ENCODE measurements around the gene REPS2.

The REPS2 gene

DNA sequence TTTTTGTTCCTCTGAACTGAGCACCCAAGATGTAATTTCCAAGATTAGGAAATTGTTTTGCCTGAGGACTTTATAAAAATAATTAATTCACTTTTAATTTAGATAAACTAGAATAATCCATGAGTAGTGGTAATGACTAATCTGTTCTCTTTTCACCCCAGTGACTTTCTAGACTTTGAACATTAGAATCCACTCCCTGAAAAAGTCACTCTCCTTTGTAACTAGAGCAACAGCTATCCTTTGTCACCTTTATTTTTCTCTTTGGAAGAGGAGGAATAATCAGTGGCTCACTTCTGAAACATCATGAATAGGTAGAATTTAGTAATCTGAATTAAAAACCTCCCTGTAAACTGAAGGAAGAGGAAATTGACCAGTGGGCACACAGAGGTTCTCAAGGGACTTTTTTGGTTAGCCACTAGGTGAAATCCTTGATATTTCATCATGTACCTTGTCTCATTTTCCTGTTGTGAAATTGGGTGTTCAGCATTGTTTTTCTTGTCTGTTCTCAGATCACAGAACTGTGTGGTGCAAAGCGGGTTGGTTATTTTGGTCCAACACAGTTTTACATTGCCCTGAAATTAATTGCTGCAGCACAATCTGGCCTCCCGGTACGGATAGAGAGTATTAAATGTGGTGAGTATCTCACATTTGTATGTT is 59.4 kb downstream of the REPS2 start:
- no peak for DNase-seq (ENCODE audit: low spot score)

DNA sequence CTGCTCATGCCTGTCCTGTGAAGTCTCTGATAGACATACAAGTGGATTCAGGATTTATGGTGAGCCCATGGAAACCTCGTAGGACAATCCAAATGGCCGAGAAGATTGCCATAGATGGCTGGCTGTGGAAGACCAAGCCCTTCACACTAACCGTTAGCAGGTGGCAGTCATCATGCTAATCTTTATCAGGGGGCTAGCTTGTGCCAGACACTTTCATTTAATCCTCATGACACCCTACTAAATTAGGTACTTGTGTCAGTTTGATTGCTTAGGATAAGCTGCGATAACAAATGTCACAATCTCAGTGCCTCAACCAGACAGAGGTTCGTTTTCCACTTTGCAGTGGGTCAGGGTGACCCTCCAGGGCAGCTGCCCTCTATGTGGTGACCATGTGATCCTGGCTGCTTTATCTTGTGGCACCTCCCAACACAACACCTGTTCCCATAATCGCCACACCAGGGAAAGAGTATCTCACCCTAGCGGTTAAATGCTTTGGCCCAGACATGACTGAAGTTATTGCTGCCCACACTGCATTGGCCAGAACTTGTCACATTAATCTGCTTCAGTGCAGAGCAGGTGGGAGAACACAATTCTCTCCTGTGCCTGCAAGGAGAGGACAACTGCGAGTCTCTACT is 60.8 kb downstream of the REPS2 start:
- DNase-seq (ENCODE audit: low spot score): no peak

- no peak for DNase-seq (ENCODE audit: low spot score)
These were observed 63.6 kb downstream of the REPS2 start for GRCh38 chrX:17009856-17010625.

- DNase-seq (ENCODE audit: low spot score): no peak
These were observed 66.0 kb downstream of the REPS2 start for GRCh38 chrX:17012465-17012864.

DNA sequence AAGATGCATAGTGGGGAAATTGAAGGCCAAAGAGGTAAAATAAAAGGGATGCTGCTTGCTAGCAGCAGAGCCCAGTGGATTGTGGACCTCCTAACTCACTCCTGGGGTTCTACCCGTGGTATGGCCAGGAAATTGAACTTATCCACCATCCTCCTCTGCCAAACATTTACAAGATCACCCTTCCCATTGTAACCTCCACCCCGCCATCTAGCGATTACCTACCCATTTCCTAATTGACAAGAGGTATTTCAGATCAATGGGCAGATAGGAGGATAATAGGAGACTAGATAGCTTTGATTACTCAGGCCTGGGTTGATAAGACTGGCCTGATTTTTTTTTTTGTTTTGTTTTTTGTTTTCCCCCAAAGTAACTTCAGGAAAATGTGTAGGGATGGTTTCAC is 67.8 kb downstream of the REPS2 start:
- no peak for DNase-seq (ENCODE audit: low spot score)

DNA sequence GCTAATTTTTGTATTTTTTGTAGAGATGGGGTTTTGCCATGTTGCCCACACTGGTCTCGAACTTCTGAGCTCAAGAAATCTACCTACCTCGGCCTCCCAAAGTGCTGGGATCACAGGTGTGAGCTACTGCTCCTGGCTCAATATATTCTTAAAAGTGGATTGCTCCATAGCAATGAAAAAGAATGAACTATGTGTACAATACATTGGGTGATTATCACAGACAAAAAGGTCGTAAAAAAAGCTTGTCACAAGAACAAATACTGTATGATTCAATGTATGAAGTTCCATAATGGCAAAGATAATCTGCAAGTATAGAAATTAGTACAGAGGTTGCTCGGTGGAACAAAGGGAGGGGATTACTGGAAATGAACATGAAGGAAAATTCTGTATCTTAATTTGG is 70.7 kb downstream of the REPS2 start:
- DNase-seq (ENCODE audit: low spot score): no peak

- DNase-seq (ENCODE audit: low spot score): no peak
These were observed 73.9 kb downstream of the REPS2 start for GRCh38 chrX:17020356-17020755.

GRCh38 chrX:17020851-17021821 is 74.7 kb downstream of the REPS2 start:
- DNase-seq (ENCODE audit: low spot score): no peak

DNA sequence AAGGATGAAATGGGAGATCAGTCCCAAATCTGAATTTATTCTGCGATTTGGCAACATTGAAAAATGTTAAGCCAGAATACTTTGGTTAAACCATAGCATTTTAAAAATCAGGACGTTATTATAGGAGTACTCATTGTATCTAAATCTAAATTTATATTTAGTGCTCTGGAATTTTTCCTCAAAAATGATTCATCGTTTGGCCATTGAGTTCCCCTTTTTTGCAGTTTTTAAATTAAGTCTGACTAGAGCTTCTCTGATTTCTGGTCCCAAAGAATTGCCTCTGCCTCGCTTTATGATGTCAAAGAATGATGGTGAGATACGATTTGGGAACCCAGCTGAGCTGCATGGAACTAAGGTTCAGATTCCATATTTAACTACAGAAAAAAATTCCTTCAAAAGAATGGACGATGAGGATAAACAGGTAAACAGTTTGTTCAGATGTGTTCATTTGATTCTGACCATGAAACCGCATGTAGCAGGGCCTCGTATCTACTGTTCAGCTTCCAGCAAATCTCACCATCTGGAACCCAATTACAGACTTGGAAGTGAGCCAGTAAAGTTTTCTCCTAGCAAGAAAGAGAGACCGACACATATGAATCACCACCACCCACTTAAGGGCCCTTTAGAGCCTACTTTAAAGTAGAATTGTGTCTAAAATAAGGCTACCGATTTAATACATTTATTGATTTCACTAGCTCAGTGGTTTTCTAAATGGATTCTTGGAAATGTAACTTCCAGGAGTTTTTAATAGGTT is 75.6 kb downstream of the REPS2 start:
- no peak for DNase-seq (ENCODE audit: low spot score)

DNA sequence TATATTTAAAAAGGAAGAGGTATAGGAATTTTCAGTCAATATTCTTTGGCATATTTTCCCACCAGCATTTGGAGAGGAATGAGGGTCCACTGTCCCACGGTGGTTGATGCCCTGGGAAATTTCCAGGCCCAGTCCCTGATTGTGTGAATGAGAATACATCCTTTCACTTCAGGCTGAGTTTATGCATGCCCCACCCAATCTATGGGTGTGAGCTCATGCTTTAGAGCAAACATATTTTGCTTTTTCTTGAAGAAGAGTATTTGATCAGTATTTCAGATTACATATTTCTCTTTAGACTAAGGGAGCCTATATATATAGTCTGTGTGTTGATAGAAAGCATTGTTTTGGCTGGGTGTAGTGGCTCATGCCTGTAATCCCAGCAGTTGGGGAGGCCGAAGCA is 77.2 kb downstream of the REPS2 start:
- no peak for DNase-seq (ENCODE audit: low spot score)

- DNase-seq (ENCODE audit: low spot score): no peak
These were observed 78.4 kb downstream of the REPS2 start for GRCh38 chrX:17024886-17025285.

- DNase-seq (ENCODE audit: low spot score): no peak
These were observed 79.3 kb downstream of the REPS2 start for GRCh38 chrX:17025621-17026302.

DNA sequence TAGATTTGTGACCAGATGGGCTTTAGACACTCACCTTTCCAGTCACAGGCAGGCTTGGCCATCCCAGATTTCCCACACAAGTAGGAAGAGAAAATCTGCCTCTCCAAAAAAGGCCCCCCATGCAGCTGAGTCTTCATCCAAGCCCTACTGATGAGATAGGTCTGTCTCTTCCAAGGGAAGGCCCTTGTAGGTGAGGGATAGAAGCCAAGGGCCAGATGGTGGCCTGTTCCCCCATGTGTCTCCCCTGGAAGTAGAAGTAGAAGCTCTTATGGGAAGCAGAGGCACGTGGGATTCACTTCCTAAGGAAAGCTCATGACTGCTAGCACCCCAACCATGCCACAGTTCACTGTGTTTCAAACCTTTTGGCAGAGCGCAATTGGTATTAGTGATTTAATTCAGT is 81.5 kb downstream of the REPS2 start:
- no peak for DNase-seq (ENCODE audit: low spot score)

DNA sequence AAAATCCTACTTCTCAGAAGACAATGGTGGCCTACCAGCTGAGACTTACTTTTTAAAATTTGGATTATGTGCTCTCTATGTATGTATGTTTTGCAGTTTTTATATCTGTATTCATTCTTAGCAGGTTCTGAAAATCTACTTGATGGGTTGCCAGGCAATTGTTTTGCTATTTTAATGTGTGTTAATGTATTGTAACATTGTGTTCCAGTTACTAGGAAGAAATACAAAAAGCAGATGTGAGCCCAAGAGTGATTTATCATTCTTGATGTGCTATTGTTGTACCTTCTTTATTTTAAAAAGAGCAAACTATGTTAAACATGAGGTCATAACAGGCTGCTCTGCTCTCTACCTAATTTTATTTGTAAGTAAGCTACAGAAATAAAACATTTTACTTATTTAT is 81.9 kb downstream of the REPS2 start:
- DNase-seq (ENCODE audit: low spot score): no peak

DNA sequence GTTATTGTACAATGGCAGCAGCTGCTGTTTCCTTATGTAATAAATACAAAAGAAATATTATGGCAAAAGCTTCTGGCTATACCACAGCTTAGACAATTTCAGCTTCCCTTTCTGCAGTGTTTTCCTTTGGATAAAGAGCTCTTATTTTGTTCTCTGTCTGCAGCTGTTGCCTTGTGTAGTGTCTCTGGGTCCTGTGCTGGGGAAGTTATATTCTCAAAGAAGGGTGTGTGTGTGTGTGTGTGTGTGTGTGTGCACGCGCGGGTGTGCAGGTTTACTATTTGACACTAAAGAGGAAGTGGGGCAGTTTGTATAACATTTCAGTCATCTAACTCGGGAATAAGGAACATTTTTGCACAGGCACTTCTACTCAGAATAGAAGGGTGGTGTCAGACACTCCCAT is 83.6 kb downstream of the REPS2 start:
- DNase-seq (ENCODE audit: low spot score): no peak

DNA sequence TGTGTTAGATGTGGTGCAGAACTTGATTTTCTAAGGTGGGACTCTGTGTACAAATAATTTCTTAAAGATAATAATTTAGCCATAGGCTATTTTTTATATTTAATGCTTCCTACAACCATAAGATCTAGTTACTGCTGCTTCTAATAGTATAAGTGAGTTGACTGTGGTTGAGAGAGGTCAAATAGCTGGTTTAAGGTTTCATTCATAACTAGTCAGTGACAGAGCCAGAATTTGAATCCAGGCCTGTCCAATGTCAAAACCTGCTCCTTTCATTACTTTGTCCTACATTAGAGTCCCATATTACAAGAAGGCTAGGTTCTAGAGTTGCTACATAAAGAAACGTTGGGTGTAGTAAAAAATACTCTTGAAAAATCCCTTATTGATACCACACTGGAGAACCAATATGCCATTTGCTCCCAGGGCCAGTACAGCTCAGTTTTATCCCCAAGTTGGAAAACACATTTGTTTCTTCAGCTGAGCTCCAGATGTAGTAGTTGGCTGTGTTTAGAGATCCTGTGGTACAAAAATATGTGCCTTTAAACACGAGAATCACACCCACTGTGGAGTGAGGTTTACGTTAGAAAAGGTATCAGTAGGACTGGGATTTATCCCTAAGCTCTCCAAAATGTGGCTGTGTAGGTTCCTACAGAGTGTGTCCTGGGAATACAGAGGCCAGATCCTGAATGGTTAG is 84.3 kb downstream of the REPS2 start:
- DNase-seq (ENCODE audit: low spot score): no peak

DNA sequence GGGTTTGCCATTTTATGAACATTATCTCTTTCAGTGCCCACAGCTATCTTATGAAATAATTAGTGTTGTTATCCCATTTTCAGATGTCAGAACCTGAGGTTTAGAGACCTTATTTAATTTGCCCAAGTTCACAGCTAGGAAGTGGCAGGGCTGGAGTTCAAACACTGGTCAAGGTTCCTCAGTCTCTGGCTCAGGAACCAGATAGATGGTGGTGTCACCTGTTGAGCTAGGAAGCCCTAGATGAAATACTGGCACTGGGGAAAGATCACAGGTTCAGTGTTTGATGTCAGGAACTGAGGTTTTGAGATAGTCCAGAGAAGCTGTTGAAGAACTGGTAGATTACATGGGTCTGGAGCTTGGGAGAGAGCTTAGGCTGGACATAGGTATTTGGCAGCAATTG is 85.4 kb downstream of the REPS2 start:
- DNase-seq (ENCODE audit: low spot score): no peak

- DNase-seq (ENCODE audit: low spot score): no peak
These were observed 85.9 kb downstream of the REPS2 start for GRCh38 chrX:17032351-17032750.

- no peak for DNase-seq (ENCODE audit: low spot score)
These were observed 86.8 kb downstream of the REPS2 start for GRCh38 chrX:17033225-17033624.

DNA sequence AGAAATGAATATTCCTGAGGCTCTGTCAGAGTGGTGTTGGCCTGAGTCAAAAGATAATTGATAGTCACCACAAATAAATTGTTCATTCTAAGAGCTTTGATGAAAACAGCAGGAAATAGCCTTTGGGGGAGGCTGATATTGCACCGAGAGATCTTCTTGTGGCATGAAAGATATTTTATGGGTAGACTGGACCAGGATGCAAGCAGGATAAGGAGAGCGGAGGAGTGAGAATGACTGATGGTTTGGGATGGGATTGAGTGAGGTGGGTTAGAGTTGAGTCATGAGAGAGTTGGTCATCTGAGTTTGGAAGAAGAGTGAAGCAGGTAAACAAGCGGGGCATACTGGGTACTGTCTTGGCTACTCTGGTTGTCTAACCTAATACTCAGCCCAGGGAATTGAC is 88.7 kb downstream of the REPS2 start:
- no peak for DNase-seq (ENCODE audit: low spot score)
